Stomach (tissue), 4 donors: Measurements from ENCODE around the gene PCLO.

Experiments
- EP300 ChIP-seq: sonication (generic); formaldehyde crosslinking; IDR thresholded peaks from one replicate; pipeline ENCODE4 v1.6.1; 2017; ENCODE audit warnings: antibody characterized with exemption
- POLR2A ChIP-seq, 4 donors: fragments of 450-650 bp; IDR thresholded peaks; one replicate each; pipeline ENCODE4 v1.6.1; 2016; ENCODE audit warnings: antibody characterized with exemption in 4 of 4, control low read depth in 2 of 4, mild to moderate bottlenecking in 1 of 4, moderate library complexity in 1 of 4
- TF ChIP-seq, protein P1 (sequence below), 7 experiments: fragments of 450-650 bp in 4 of 7; fragments of 200-600 bp in 3 of 7; sonication (generic) in 3 of 7; IDR thresholded peaks; one replicate each; pipeline ENCODE4 v1.5.1; 2016 to 2019; ENCODE audit warnings: antibody characterized with exemption in 7 of 7, control low read depth in 2 of 7, mild to moderate bottlenecking in 1 of 7

- TF ChIP-seq, protein P1, sequence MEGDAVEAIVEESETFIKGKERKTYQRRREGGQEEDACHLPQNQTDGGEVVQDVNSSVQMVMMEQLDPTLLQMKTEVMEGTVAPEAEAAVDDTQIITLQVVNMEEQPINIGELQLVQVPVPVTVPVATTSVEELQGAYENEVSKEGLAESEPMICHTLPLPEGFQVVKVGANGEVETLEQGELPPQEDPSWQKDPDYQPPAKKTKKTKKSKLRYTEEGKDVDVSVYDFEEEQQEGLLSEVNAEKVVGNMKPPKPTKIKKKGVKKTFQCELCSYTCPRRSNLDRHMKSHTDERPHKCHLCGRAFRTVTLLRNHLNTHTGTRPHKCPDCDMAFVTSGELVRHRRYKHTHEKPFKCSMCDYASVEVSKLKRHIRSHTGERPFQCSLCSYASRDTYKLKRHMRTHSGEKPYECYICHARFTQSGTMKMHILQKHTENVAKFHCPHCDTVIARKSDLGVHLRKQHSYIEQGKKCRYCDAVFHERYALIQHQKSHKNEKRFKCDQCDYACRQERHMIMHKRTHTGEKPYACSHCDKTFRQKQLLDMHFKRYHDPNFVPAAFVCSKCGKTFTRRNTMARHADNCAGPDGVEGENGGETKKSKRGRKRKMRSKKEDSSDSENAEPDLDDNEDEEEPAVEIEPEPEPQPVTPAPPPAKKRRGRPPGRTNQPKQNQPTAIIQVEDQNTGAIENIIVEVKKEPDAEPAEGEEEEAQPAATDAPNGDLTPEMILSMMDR (IDR thresholded peaks at IDR 0.05) = no peak
- no peak for TF ChIP-seq EP300
- no peak for TF ChIP-seq POLR2A (IDR thresholded peaks at IDR 0.05)
Measured at GRCh38 chr7:82904871-82905270, 257.8 kb downstream of the PCLO start.
